Measurements from ENCODE around the gene VPS13C.

Gene VPS13C

DNA sequence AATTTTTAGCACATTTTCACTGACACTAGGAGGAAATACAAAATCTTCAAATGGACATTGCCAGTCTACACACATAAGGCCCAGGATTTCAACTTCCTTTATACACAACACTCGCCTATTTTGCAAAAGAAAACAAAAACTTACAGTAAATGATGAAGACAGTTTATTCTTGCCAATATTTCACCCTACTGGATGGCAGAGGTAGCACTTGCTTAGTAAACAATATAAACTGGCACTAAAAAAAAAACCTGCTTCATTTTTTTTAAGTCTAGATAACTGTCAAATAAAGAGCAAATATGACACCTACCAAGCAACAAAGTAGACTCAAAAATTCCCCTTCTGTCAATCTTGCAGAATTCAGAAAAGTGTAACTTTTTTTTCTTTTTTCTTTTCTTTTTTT lies 204.0 kb downstream of the VPS13C start:
- DNase-seq: no peak

DNA sequence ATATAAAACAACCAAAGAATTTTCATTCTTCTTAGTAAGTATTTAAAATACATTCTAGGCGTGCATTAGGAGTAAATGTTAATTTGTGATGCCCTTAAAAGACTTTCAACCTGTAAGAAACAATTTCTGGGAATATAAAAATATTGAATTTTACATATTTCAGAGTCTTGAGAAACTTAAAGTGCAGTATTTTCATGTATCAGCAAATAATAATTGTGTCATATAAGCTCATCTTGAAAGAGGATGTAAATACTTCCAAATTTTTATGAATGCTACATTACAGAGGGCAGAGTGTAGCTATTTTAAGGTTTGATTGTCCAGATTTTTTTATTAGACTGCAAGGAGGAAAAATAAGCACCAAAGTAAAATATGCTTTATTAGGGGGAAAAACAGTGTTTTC lies 207.1 kb downstream of the VPS13C start:
- no peak for DNase-seq

DNA sequence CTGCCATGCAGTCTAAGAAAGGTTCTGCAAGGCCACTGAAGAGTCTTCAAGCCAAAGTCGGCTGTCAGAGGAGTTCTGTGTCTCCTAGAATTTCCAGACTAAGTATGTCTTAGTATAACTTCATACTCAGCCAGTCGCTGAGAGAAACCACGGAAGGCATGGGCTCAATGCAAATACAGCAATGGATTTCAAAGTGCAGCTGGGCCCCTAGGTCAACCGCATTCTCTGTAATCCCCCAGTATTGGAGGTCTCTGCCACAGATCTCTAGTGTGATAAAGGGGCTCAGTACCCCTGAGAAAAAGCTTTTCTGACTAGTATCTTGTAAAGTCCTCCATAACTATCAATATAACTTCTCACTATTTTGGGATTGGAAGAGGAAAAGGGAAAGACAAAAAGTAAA lies 208.3 kb downstream of the VPS13C start:
- DNase-seq: no peak

DNA sequence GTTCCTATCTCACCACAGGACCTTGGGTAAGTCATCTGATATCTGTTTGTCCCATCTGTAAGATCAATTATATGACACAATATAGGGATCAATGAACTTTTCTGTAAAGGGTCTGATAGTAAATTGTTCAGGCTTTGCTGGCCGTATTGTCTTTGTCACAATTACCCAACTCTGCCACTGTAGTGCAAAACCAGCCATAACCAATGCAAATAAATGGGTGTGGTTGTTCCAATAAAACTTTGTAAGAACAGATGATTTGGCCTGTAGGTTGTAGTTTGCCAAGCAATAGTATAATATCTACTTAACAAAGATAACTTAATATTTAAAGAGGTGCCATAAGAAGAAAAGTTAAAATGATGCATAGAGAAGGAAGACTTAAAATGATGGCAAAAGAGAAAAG lies 210.8 kb downstream of the VPS13C start:
- DNase-seq: no peak

DNA sequence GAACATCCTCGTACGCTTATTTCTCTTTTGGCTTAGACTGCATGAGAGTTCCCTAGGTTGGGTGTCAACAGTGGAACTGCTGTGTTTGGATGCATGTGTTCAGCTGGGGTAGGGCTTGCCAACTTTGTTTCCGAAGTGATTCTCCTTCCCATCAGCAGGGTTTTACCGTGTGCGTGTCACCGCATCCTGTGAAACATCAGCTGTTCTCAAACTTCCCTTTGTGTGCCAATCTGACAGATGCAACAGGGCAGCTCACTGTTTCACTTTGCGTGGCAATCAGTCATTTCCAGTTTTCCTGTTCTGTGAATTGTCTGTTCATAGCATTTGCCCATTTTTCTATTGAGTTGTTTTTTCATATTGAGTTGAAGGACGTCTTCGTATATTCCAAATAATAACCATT lies 218.8 kb downstream of the VPS13C start:
- DNase-seq: no peak

DNA sequence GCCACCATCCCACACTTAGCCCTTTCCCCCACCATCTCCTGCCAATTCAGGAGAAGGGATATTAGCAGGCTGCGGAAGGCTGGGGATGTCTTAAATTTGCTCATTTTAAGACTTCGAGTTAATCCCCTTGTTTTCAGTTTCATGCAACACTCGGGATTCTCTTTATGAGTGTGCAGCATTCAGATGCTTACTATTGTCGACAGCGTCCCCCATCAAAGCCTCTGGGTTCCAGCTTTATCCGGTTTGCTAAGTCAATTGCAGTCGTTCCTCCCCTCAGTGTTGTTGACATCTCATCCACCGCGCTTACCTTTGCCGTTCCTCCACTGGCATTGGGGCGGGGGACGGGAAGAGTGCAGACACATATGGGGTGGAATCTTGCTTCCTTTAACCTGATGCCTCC lies 220.2 kb downstream of the VPS13C start:
- DNase-seq: no peak

DNA sequence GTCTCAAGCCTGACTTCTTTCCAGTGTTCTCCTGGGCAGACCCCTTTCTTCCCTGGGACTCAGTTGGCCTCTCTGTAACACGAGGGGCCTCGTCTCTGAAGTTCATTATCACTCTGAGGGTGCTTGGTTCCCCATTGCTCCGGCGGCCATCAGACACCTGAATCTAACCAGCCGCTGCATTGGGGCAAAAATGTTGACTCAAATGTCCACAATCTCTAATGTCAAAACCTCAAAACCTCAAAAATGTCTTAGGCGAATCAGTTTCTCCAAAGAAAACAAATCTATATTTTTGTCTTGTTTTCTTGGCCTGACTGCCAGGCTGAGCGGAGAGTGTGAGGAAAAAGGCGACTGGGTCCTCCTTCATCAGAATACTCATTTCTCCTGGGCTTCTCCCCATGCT lies 220.7 kb downstream of the VPS13C start:
- DNase-seq: peak; percentile 15

DNA sequence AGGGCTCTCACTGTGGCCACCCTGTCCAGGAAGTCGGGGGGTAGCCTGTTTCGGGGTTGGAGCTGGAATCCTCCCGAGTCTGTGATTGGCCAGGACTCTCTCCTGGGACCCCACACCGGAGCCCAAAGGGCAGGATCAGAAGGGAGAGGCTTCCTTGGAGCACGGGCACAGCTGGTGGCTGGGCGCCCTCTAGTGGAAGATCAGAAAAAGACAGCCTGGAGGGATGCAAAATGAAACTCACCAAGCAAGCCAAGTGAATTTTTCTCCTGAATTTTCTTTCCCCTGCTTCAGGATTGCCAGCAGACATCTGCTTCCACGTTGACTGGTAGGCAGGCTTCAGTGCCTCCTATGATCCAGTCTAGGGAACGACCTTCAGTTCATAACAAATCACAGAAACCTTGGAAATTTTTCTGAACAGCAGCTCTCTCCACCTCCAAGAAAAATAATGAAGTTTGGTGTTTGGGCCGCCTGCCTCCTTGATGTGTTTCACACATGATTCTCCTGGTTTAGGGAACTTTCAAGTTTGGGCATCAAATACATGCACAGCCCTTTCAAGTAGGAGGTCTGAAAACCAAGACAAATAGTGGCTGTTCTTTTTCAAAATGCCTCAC lies 224.6 kb downstream of the VPS13C start:
- peak; percentile 56 for DNase-seq

DNA sequence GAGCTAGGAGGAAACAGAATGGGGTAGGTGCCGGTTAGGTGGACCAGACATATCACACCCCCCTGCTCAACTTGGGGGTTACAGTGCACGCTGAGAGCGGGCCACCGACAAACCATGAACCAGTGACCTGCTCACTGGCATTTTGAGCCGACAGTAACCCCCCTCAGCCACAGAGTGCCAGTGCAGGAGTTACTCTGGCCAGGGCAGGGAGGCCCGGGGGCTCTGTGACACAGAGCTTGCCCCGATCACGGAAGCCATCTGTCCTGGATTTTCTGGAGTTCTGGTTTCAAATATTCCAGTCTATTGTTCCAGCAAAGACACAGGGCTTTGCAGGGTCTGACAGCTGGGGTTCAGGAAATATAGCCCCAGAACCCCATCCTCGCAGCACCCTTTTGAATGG lies 225.2 kb downstream of the VPS13C start:
- DNase-seq: no peak

DNA sequence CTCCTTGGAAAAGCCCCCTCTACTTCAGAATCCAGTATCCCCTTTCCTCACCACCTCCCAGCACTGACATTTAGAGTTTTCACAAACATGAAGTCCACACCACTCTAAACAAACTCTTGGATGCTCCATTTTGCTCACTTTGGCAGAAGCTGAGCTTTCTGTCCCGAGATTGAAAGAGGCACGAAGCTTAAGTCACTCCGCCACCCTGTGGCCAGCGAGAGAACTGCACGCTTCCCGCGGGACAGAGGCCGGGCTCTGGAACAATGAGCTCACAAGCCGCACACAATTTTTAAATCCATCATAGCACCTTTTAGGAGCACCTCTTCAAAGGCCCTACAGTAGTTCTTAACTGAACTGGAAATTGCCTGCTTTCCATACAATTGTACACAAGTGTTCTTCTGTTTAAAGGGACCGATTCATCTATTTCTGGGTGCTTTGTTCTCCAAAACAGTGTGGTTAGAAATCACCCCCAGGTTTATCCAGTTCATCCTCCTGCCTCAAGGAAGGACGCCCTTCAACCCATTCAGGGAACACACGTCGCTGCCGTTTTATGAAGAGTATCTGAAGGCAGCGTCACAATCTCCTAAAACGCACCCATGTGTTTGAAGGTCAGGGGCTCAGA lies 226.1 kb downstream of the VPS13C start:
- peak; percentile 66 for DNase-seq

DNA sequence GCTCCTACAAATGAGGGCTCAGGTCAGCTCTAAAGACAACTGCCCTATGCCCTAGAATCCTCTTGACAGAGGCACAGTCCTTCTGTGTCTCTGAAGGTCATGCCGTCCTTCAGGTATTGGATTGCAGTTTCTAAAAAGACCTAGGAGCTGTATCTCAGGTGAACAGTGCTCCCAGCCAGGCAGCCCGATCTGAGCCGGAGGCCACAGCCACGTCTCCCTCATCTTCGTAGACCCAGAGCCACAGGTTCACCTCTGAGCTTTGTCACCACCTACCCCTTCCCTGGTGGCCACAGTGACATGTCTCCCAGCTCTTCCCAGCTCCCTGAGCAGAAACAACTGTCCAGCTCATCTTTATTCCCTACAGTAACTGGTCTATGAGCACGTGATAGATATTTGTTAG lies 228.0 kb downstream of the VPS13C start:
- no peak for DNase-seq

DNA sequence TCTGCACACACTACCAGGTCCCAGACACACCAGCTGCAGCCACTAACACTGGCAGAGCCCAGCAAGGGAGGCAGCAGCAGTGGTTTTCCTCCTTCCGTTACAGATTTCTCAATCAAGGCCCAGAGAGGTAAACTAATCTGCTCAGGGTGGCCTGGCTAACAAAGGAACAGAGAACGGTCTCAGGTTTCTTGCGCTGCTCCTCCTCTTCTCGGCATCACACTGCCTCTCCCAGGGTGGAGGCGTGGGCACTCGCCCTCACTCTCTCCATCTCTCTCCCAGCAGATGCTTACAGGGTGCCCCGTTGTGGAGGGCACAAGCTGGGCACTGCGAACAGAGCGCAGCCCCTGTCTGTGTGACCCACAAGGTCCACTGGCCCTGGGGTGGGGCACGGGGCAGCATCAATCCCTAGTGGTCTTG lies 228.7 kb downstream of the VPS13C start:
- DNase-seq: no peak

DNA sequence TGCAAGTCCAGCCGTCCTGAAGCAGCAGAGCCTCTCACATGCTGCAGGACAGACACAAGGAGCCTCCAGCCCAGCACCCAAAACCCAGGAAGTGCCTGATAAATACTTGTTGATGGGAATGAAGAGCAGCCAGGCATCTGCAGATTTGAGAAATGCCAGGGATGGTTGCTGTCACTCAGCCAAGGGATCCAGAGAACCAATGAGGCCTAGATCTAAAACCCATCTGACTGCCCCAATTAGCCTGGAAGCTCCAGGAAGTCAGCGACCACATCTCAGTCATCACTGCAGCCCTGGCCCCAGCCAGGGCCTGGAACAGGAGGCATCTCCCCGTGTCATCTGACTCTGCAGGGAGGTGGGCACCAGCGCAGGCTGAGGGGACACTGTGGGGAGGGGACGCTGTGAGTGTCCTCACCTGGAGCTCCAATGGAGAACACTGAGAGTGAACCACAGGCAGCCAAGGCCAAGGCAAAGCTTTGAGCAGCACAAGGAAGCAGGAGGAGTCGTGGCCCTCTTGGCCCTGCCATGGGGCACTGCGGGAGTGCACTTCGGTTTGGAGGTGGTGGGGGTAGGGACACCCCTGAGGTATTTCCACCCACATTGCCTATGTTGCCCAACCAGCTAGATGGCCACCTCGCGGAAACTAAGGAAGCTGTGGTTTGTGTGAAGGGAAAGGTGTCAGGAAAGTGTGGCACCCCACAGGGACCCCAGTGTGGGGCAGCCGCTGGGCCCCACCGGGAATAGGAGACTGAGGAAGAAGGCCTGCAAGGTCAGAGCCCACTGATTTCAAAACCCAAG lies 229.5 kb downstream of the VPS13C start:
- no peak for DNase-seq

DNA sequence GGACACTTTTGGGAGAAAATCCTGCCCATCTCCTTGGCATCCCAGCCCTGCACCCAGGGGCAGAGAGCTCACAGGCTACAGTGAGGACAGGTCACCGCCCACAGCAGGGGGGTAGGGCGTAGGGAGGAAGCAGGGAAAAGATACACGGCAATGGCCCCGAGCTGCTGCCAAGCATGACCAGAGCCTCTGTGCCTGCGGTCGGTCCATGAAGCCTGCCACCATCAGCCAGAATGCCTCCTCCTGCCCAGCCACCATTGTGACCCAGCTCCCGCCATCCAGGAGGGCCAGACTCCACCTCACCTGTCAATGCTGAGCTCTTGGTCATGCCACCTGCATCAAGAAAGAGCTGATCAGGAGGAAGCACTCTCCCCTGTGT lies 230.7 kb downstream of the VPS13C start:
- no peak for DNase-seq

DNA sequence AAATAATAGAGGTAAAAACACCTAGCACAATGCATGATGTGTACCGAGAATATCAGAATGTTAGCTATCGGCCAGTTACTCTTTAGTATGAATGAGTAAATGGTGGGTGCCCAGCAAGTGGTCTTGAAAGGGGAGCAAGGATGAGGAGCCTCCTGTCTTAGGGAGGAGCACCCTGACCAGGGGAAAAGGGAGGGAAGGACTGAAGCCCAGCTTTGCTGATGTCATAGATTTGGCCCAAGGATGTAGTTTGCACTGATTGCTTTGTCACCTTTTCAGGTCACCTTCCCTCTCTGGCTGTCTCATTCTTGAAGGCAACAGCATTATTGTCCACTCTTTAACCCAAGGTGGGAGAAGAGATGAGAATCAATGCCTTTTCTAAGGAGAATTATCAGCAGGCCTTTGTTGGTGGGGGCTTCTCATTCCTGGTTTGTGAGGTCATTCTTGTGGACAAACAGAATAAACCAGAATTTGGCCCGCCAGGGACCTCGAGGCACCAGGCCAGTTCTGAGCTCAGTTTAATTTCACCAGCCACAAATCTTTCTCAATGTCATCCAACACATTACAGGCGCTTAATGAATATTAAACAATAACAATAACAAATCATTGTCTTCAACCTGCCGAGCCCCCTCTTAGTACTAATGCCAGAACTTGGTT lies 231.3 kb downstream of the VPS13C start:
- no peak for DNase-seq

DNA sequence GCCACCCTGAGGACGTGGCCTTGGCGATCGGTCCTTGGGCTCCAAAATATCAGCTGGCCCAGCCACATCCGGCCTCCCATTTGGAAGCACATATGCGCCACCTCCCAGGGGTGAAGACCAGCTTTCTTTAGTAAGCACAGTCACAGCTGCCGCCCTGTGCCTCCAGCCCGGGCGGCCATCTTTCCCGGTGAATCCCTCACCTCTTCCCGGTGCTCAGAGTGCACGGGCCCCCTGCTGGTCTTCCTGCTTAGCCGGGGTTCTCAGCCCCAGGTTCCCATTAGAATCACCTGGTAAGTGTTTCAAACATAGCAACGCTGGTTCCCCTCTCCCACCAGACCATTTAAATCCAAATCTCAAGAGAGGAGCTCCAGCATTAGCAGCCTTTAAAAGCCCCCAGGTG lies 232.2 kb downstream of the VPS13C start:
- DNase-seq: no peak

DNA sequence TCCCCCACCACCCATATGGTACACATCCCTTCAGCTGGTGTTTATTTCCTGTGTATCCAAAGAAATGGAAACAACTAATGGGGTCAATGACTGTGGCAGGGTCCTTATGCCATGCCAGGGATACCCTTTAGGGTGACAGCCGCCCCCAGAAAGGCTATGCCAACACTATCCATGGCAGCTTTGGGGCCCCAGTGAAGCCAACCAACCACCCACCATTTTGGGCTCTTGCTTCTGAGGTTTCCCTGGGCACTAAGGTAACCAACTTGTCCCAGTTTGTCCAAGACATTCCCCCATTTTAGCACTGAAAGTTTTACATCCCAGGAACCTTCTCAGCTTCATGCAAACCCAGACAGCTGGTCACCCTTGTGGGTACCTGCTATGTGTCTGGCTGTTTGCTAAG lies 233.1 kb downstream of the VPS13C start:
- no peak for DNase-seq

DNA sequence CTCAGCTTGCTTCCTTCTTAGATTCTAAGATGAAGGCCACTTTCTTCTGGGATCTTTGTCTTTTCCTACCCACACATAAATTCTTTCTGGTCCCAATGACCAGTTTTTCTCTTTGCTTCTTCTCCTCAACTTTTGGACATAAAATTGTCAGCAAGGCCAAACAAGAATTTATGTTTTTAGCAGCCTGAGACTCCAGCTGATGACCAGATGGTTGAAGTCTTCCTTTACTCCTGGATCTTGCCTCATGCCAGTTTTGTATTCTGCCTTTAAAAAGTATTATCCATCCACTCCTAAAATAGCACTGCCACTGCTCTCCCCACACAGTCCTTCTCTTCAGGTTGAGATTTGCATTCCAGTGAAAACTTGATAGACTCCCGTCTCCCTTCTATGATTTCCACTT lies 236.0 kb downstream of the VPS13C start:
- no peak for DNase-seq

DNA sequence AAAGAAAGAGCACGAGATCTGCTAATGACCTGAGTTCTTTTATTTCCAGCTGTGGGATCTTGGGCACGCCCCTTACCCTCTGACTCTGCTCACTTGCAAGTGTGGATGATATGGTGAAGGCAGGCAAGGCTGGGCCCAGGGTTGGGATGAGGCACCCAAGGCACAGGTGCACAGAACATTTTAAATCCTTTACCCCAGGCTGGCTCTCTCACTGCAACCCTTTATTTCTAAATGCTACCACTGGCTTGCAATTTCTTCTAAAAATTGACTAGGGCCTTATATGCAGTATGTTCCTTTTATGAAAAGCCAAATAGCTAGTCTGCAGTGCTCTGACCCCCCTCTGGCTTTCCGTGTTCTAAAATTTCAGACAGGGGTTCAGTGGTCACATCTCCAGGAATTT lies 237.7 kb downstream of the VPS13C start:
- DNase-seq: no peak

DNA sequence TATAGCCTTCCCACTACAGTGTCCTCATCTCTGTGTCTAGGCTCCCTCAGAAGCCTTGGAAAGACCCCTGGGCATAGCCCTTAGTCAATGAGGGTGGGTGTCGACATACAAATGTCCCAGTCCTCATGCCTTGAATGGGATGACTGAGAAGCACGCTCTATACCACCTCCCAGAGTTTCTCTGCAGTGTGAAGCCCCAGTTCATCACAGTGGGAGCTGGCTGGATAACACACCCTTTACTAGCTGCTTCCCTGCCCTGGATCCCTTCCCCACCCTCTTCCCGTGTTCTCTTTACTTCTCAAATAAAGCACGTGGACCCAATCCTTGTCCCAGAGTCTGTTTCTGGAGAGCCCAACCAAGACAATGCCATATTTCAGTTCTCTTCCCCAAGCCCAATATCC lies 239.3 kb downstream of the VPS13C start:
- DNase-seq: no peak

DNA sequence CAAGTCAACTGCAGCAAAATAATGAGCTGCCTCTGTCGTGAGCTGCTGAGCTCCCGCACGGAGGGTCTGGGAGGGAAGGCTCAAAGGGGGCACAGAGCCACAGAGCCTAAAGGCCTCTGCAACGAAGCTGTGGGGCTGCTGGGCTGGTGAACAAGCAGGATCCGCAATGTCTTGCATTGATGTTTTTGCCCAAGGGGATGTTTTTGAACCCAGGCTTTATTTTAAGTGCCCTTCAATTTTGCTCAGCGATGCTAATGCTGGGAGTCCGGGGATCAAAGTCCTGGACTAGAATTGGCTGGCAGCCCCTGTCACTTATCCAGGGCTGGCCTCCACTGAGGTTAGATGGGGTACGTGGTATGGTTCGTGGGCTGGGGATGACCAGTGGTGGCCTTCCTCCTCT lies 240.0 kb downstream of the VPS13C start:
- DNase-seq: no peak

DNA sequence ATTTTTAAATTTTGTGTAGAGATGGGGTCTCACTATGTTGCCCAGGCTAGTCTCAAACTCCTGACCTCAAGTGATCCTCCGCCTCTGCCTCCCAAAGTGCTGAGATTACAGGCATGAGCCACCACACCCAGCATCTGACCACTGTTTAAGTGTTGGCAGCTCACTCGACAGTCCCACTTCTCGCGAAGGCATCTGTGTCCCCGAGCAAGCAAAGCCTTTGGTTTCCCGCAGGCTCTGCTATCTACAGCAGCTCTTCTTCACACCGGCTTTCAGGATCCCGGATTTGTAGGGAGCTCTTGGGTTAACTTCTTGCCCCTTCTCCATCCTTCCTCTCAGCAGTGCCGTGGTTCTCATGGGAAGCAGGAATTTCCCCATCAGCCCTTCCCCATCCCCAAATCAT lies 240.9 kb downstream of the VPS13C start:
- DNase-seq: no peak

DNA sequence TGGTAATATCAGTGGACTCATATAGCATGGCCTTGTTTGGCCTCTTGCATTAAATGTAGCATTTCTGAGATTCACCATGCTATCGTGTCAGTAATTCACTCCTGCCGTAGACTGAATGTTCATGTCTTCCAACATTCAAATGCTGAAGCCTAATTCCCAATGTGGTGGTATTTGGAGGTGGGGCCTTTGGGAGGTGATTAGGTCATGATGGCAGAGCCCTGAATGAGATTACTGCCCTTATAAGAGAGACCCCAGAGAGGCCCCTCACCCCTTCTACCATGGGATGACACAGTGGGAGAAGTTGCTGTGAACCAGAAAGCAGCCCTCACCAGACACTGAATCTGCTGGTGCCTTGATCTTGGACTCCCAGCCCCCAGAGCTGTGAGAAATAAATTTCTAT lies 241.4 kb downstream of the VPS13C start:
- no peak for DNase-seq

DNA sequence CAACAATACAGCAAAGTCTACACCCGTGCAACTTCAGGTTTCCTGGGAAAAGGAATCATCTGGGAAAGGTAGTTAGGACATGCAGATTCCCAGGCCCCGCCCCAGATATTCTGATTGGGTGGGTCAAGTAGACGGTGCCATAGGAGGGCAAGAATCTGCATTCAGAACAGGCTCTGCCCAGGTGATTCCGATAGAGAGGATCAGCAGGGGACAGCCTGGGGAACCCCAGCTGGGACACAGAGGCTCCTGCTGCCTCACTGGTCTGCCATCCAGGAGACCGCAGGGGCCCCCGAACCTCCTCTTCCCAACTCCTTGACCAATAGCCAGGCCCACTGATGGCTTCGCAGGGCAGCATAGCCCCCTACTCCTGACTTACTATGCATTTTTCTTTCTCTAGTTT lies 243.4 kb downstream of the VPS13C start:
- DNase-seq: no peak
